Thymus (tissue), 11 donors: ENCODE results near the gene HOTAIR. TPM values are rescaled to one million over a fixed set of nuclear protein-coding genes. Genes with fewer than 3 reads are reported as not detected.

ENCODE experiments used
- DNase-seq, 9 donors: peaks; one replicate each; pipeline ENCODE4 v3.0.0-alpha.2; 2013; ENCODE audit warnings: low spot score in 9 of 9, low read depth in 6 of 9, missing footprints in 1 of 9
- H3K27ac ChIP-seq, 2 donors: one replicate each; pipeline ENCODE4 v1.5.1; 2013; ENCODE audit warnings: control low read depth in 1 of 2, low read depth in 1 of 2, low read length in 1 of 2, mild to moderate bottlenecking in 1 of 2, moderate library complexity in 1 of 2
- H3K27me3 ChIP-seq, 2 donors: one replicate each; pipeline ENCODE4 v1.5.1; 2013; ENCODE audit warnings: low read length in 1 of 2; ENCODE audit not compliant: control insufficient read depth in 2 of 2, insufficient read depth in 1 of 2
- H3K36me3 ChIP-seq, 2 donors: one replicate each; pipeline ENCODE4 v1.5.1; 2013; ENCODE audit warnings: low read length in 1 of 2, mild to moderate bottlenecking in 1 of 2, moderate library complexity in 1 of 2; ENCODE audit not compliant: control insufficient read depth in 2 of 2, insufficient read depth in 2 of 2
- H3K4me1 ChIP-seq, 2 donors: one replicate each; pipeline ENCODE4 v1.5.1; 2013; ENCODE audit warnings: low read length in 2 of 2; ENCODE audit not compliant: control insufficient read depth in 2 of 2, insufficient read depth in 2 of 2
- H3K4me3 ChIP-seq, 2 donors: one replicate each; pipeline ENCODE4 v1.5.1; 2013; ENCODE audit warnings: low read length in 2 of 2, control low read depth in 1 of 2, mild to moderate bottlenecking in 1 of 2
- H3K9me3 ChIP-seq, 2 donors: one replicate each; pipeline ENCODE4 v1.5.1; 2013; ENCODE audit warnings: low read length in 1 of 2, mild to moderate bottlenecking in 1 of 2; ENCODE audit not compliant: control insufficient read depth in 2 of 2, insufficient read depth in 1 of 2
- WGBS: extraction: QIAGEN DNeasy Blood & Tissue Kit; methylation state at CpG from one replicate; pipeline ENCODE4 v1.1.7; 2013; 5-methylcytosine and 5-hydroxymethylcytosine counted together
- polyA plus RNA-seq: library from polyadenylated mRNA; stranded (reverse); fragments of 200-250 nt; gene quantifications from one replicate; pipeline ENCODE4 v1.2.3, GENCODE V29; 2013
- total RNA-seq: library from RNA; stranded (reverse); fragments of 120-200 nt; gene quantifications from one replicate; pipeline ENCODE4 v1.2.4, GENCODE V29; 2013
- donor health status: healthy.

HOTAIR gene
- total and polyA plus RNA-seq, 2 donors: 0.25 TPM; not detected in 1

GRCh38 chr12:53927220-53928029 lies 47.3 kb downstream of the HOTAIR start:
- Histone ChIP-seq H3K27me3 (peaks cover 80 to 98% of the 10 kb centered on the region in 2 donors), H3K4me1 (no peaks in the 10 kb centered on the region), H3K27ac (no peak overlapping the region), H3K9me3 (peaks cover 0 to 6% of the 10 kb centered on the region in 2 donors), H3K4me3 (no peak overlapping the region), H3K36me3 (no peaks in the 10 kb centered on the region)
- DNase-seq: no peak
- WGBS: 8% methylated on average over 45 of the region's 45 CpGs

GRCh38 chr12:53924521-53925405 lies 50.0 kb downstream of the HOTAIR start:
- Histone ChIP-seq H3K27me3 (peaks cover 54 to 85% of the 10 kb centered on the region in 2 donors), H3K9me3 (peaks cover 0 to 6% of the 10 kb centered on the region in 2 donors), H3K4me1 (no peaks in the 10 kb centered on the region), H3K27ac (no peak overlapping the region), H3K4me3 (no peak overlapping the region), H3K36me3 (no peaks in the 10 kb centered on the region)
- no peak for DNase-seq
- WGBS: 70% methylated on average over 2 of the region's 2 CpGs

GRCh38 chr12:53916788-53917655 lies 57.7 kb downstream of the HOTAIR start:
- Histone ChIP-seq H3K27me3 (peaks cover 0 to 34% of the 10 kb centered on the region in 2 donors), H3K4me1 (no peaks in the 10 kb centered on the region), H3K27ac (no peak overlapping the region), H3K36me3 (no peaks in the 10 kb centered on the region), H3K4me3 (no peak overlapping the region), H3K9me3 (no peaks in the 10 kb centered on the region)
- WGBS: 89% methylated on average over 5 of the region's 5 CpGs
- DNase-seq: no peak

Other genes starting within 250 kb of the HOTAIR start
- 55.3 TPM for gene CALCOCO1, start 247.5 kb downstream of the HOTAIR start, total RNA-seq
- 92.9 TPM for gene CALCOCO1, start 247.5 kb downstream of the HOTAIR start, polyA plus RNA-seq
- not detected for gene CISTR, start 223.0 kb downstream of the HOTAIR start, total RNA-seq
- not detected for gene CISTR, start 223.0 kb downstream of the HOTAIR start, polyA plus RNA-seq
- gene HOXC13, start 36.1 kb downstream of the HOTAIR start, total RNA-seq: 0.05 TPM
- 0.07 TPM for gene HOXC13, start 36.1 kb downstream of the HOTAIR start, polyA plus RNA-seq
- 0.05 TPM for gene HOXC12, start 20.1 kb downstream of the HOTAIR start, total RNA-seq
- gene HOXC12, start 20.1 kb downstream of the HOTAIR start, polyA plus RNA-seq: 0.07 TPM
- not detected for gene HOXC11, start 1.8 kb downstream of the HOTAIR start, total RNA-seq
- 0.21 TPM for gene HOXC11, start 1.8 kb downstream of the HOTAIR start, polyA plus RNA-seq
- not detected for gene HOXC10, start 10.2 kb upstream of the HOTAIR start, total RNA-seq
- gene HOXC10, start 10.2 kb upstream of the HOTAIR start, polyA plus RNA-seq: 0.14 TPM
- gene HOXC9, start 25.2 kb upstream of the HOTAIR start, total RNA-seq: 0.09 TPM
- 0.43 TPM for gene HOXC9, start 25.2 kb upstream of the HOTAIR start, polyA plus RNA-seq
- gene HOXC8, start 34.0 kb upstream of the HOTAIR start, total RNA-seq: not detected
- 0.21 TPM for gene HOXC8, start 34.0 kb upstream of the HOTAIR start, polyA plus RNA-seq
- 0.14 TPM for gene HOXC6, start 53.5 kb upstream of the HOTAIR start, total RNA-seq
- gene HOXC6, start 53.5 kb upstream of the HOTAIR start, polyA plus RNA-seq: 0.43 TPM
- 0.05 TPM for gene HOXC5, start 58.1 kb upstream of the HOTAIR start, total RNA-seq
- not detected for gene HOXC5, start 58.1 kb upstream of the HOTAIR start, polyA plus RNA-seq
- gene HOXC4, start 78.9 kb upstream of the HOTAIR start, total RNA-seq: 0.19 TPM
- 0.37 TPM for gene HOXC4, start 78.9 kb upstream of the HOTAIR start, polyA plus RNA-seq
- gene SMUG1, start 214.0 kb upstream of the HOTAIR start, total RNA-seq: 23.5 TPM
- gene SMUG1, start 214.0 kb upstream of the HOTAIR start, polyA plus RNA-seq: 28.4 TPM